Tibial nerve (tissue), 4 donors: Measurements from ENCODE around the gene CLEC20A. TPM values are rescaled to one million over a fixed set of nuclear protein-coding genes. Genes with fewer than 3 reads are reported as not detected.

Source experiments
- DNase-seq, 2 donors: peaks; one replicate each; pipeline ENCODE4 v3.0.0-alpha.2; 2019; ENCODE audit warnings: low spot score in 2 of 2
- H3K27ac ChIP-seq, 4 donors: fragments of 200-600 bp; sonication (generic) in 3 of 4; one replicate each; pipeline ENCODE4 v1.5.1; 2017 to 2019; ENCODE audit warnings: mild to moderate bottlenecking in 1 of 4
- H3K27me3 ChIP-seq, 2 donors: fragments of 200-600 bp; sonication (generic) in 1 of 2; one replicate each; pipeline versions ENCODE4 v1.5.1 to v1.6.0; 2017 to 2019
- H3K36me3 ChIP-seq, 3 donors: fragments of 200-600 bp; sonication (generic); one replicate each; pipeline ENCODE4 v1.5.1; 2018 to 2019
- H3K4me1 ChIP-seq, 4 donors: fragments of 200-600 bp; sonication (generic) in 3 of 4; one replicate each; pipeline ENCODE4 v1.5.1; 2017 to 2019
- H3K4me3 ChIP-seq, 4 donors: fragments of 200-600 bp; sonication (generic) in 3 of 4; one replicate each; pipeline ENCODE4 v1.5.1; 2017 to 2019; ENCODE audit warnings: mild to moderate bottlenecking in 1 of 4, moderate library complexity in 1 of 4
- H3K9me3 ChIP-seq, 4 donors: fragments of 200-600 bp; sonication (generic) in 3 of 4; one replicate each; pipeline ENCODE4 v1.5.1; 2017 to 2019
- POLR2A ChIP-seq, 2 donors: fragments of 450-650 bp; IDR thresholded peaks; one replicate each; pipeline ENCODE4 v1.6.1; 2017; ENCODE audit warnings: antibody characterized with exemption in 2 of 2, mild to moderate bottlenecking in 2 of 2, moderate library complexity in 2 of 2
- WGBS, 2 donors: methylation state at CpG; one replicate each; pipeline ENCODE4 v1.1.5; 2018; 5-methylcytosine and 5-hydroxymethylcytosine counted together
- small RNA-seq: library from RNA; depleted of rRNA; stranded (forward); fragments of <200 nt; gene quantifications from one replicate; pipeline ENCODE3, GENCODE V24; 2016
- total RNA-seq, 4 donors: library from RNA; depleted of rRNA; stranded (reverse); fragments of >200 nt; gene quantifications; one replicate each; pipeline ENCODE4 v1.1.0, GENCODE V29; 2016
- TF ChIP-seq, protein P1 (sequence below), 5 experiments: fragments of 200-600 bp in 3 of 5; fragments of 450-650 bp in 2 of 5; sonication (generic) in 3 of 5; IDR thresholded peaks; one replicate each; pipeline ENCODE4 v1.5.1; 2016 to 2019; ENCODE audit warnings: antibody characterized with exemption in 5 of 5, mild to moderate bottlenecking in 3 of 5, moderate library complexity in 2 of 5

CLEC20A gene
- total RNA-seq, 4 donors from 2014 or later, result 1.5 to 4.6 TPM; not detected in 2

- no peaks in the 10 kb centered on the region for H3K36me3 ChIP-seq
- TF ChIP-seq, protein P1, sequence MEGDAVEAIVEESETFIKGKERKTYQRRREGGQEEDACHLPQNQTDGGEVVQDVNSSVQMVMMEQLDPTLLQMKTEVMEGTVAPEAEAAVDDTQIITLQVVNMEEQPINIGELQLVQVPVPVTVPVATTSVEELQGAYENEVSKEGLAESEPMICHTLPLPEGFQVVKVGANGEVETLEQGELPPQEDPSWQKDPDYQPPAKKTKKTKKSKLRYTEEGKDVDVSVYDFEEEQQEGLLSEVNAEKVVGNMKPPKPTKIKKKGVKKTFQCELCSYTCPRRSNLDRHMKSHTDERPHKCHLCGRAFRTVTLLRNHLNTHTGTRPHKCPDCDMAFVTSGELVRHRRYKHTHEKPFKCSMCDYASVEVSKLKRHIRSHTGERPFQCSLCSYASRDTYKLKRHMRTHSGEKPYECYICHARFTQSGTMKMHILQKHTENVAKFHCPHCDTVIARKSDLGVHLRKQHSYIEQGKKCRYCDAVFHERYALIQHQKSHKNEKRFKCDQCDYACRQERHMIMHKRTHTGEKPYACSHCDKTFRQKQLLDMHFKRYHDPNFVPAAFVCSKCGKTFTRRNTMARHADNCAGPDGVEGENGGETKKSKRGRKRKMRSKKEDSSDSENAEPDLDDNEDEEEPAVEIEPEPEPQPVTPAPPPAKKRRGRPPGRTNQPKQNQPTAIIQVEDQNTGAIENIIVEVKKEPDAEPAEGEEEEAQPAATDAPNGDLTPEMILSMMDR (IDR thresholded peaks at IDR 0.05), result no peak
- TF ChIP-seq POLR2A (IDR thresholded peaks at IDR 0.05), result no peak
- H3K27ac ChIP-seq, result no peak overlapping the region
- no peak overlapping the region for H3K4me3 ChIP-seq
- no peak for DNase-seq
- no peaks in the 10 kb centered on the region for H3K4me1 ChIP-seq
- 78 to 92% methylated on average over 1 of the region's 1 CpG for WGBS, 2 donors
- no peaks in the 10 kb centered on the region for H3K27me3 ChIP-seq
- H3K9me3 ChIP-seq, result no peaks in the 10 kb centered on the region
Measured at GRCh38 chr1:178434360-178434759, 62.4 kb downstream of the CLEC20A start.

Small RNA genes within 50 kb of the gene (small RNA-seq; reads per million reads assigned to genes)
- gene RF00017, result not detected

Other genes starting within 250 kb of the CLEC20A start
- gene TEX35, start 16.1 kb upstream of the CLEC20A start, total RNA-seq, result 1 to 10 TPM in 1 of 4 donors, not detected in 3; 4.2 TPM
- gene RALGPS2, start 228.3 kb upstream of the CLEC20A start, total RNA-seq, result 10 to 100 TPM in 3 of 4 donors, 1 to 10 TPM in 1; 4.3 to 30.8 (median 16.8) TPM